HEK293 (cell line): ENCODE measurements around the gene SLCO4A1.

Experiments used
- BCL6B ChIP-seq: fragments of 450-650 bp; formaldehyde crosslinking; IDR thresholded peaks from 2 replicates; pipeline ENCODE4 v1.5.1; 2017; ENCODE audit warnings: missing biosample characterization, missing genetic modification characterization
- GFI1B ChIP-seq: fragments of 450-650 bp; formaldehyde crosslinking; IDR thresholded peaks from 2 replicates; pipeline ENCODE4 v1.5.1; 2016; ENCODE audit warnings: missing biosample characterization, missing genetic modification characterization
- HOXD13 ChIP-seq: sonication (generic); formaldehyde crosslinking; IDR thresholded peaks from 2 replicates; pipeline ENCODE4 v1.8.0; 2022; ENCODE audit warnings: missing genetic modification reagents, borderline replicate concordance
- KLF1 ChIP-seq: fragments of 450-650 bp; formaldehyde crosslinking; IDR thresholded peaks from 2 replicates; pipeline ENCODE4 v1.5.1; 2016; ENCODE audit warnings: missing biosample characterization, missing genetic modification characterization
- KLF8 ChIP-seq: fragments of 450-650 bp; formaldehyde crosslinking; IDR thresholded peaks from 2 replicates; pipeline ENCODE4 v1.5.1; 2016; ENCODE audit warnings: missing biosample characterization, missing genetic modification characterization
- MZF1 ChIP-seq: fragments of 450-650 bp; formaldehyde crosslinking; IDR thresholded peaks from 2 replicates; pipeline ENCODE4 v1.5.1; 2017; ENCODE audit warnings: missing biosample characterization, missing genetic modification characterization, borderline replicate concordance
- OSR2 ChIP-seq: fragments of 450-650 bp; formaldehyde crosslinking; IDR thresholded peaks from 2 replicates; pipeline ENCODE4 v1.5.1; 2016; ENCODE audit warnings: missing biosample characterization, missing genetic modification characterization
- SALL2 ChIP-seq: fragments of 450-650 bp; formaldehyde crosslinking; IDR thresholded peaks from 2 replicates; pipeline ENCODE4 v1.5.0; 2017; ENCODE audit warnings: missing biosample characterization, mild to moderate bottlenecking, missing genetic modification characterization, borderline replicate concordance
- SETDB1 ChIP-seq: IDR thresholded peaks from one replicate; pipeline ENCODE4 v1.6.1; 2017; ENCODE audit warnings: mild to moderate bottlenecking, low read length, moderate library complexity, mixed read lengths; ENCODE audit not compliant: insufficient read length
- ZBTB17 ChIP-seq: fragments of 450-650 bp; formaldehyde crosslinking; IDR thresholded peaks from 2 replicates; pipeline ENCODE4 v1.5.1; 2016; ENCODE audit warnings: missing biosample characterization, missing genetic modification characterization
- ZBTB8A ChIP-seq: fragments of 450-650 bp; formaldehyde crosslinking; IDR thresholded peaks from 2 replicates; pipeline ENCODE4 v1.5.1; 2016; ENCODE audit warnings: missing biosample characterization, missing genetic modification characterization
- ZEB2 ChIP-seq: fragments of 450-650 bp; formaldehyde crosslinking; IDR thresholded peaks from 2 replicates; pipeline ENCODE4 v1.5.1; 2016; ENCODE audit warnings: missing biosample characterization, missing genetic modification characterization
- ZIC2 ChIP-seq: fragments of 450-650 bp; formaldehyde crosslinking; IDR thresholded peaks from 2 replicates; pipeline ENCODE4 v1.5.1; 2016; ENCODE audit warnings: missing biosample characterization, missing genetic modification characterization
- ZNF112 ChIP-seq: fragments of 450-650 bp; formaldehyde crosslinking; IDR thresholded peaks from 2 replicates; pipeline ENCODE4 v1.5.0; 2017; ENCODE audit warnings: missing biosample characterization, missing genetic modification characterization
- ZNF169 ChIP-seq: fragments of 450-650 bp; formaldehyde crosslinking; IDR thresholded peaks from 2 replicates; pipeline ENCODE4 v1.5.1; 2016; ENCODE audit warnings: missing biosample characterization, missing genetic modification characterization
- ZNF19 ChIP-seq: fragments of 450-650 bp; formaldehyde crosslinking; IDR thresholded peaks from 2 replicates; pipeline ENCODE4; 2016; ENCODE audit warnings: missing biosample characterization, missing genetic modification characterization, low read depth
- ZNF214 ChIP-seq: fragments of 450-650 bp; formaldehyde crosslinking; IDR thresholded peaks from 2 replicates; pipeline ENCODE4 v1.5.1; 2017; ENCODE audit warnings: missing biosample characterization, mild to moderate bottlenecking, missing genetic modification characterization, borderline replicate concordance
- ZNF221 ChIP-seq: fragments of 450-650 bp; formaldehyde crosslinking; IDR thresholded peaks from 2 replicates; pipeline ENCODE4 v1.5.1; 2017; ENCODE audit warnings: missing biosample characterization, missing genetic modification characterization, borderline replicate concordance
- ZNF239 ChIP-seq: fragments of 450-650 bp; formaldehyde crosslinking; IDR thresholded peaks from 2 replicates; pipeline ENCODE4 v1.5.1; 2016; ENCODE audit warnings: missing biosample characterization, missing genetic modification characterization
- ZNF266 ChIP-seq: fragments of 450-650 bp; formaldehyde crosslinking; IDR thresholded peaks from 2 replicates; pipeline ENCODE4 v1.5.1; 2016; ENCODE audit warnings: missing biosample characterization, missing genetic modification characterization, low read depth
- ZNF501 ChIP-seq: fragments of 450-650 bp; formaldehyde crosslinking; IDR thresholded peaks from 2 replicates; pipeline ENCODE4 v1.5.1; 2016; ENCODE audit warnings: missing biosample characterization, missing genetic modification characterization
- ZNF514 ChIP-seq: fragments of 450-650 bp; formaldehyde crosslinking; IDR thresholded peaks from 2 replicates; pipeline ENCODE4 v1.5.1; 2016; ENCODE audit warnings: missing biosample characterization, missing genetic modification characterization
- ZNF518A ChIP-seq: fragments of 450-650 bp; formaldehyde crosslinking; conservative IDR thresholded peaks from 2 replicates; pipeline ENCODE4 v1.5.1; 2016; ENCODE audit warnings: low read depth, missing biosample characterization, missing genetic modification characterization
- ZNF621 ChIP-seq: fragments of 450-650 bp; formaldehyde crosslinking; IDR thresholded peaks from 2 replicates; pipeline ENCODE4 v1.5.1; 2017; ENCODE audit warnings: missing biosample characterization, missing genetic modification characterization
- ZNF623 ChIP-seq: fragments of 450-650 bp; formaldehyde crosslinking; IDR thresholded peaks from 2 replicates; pipeline ENCODE4 v1.5.1; 2016; ENCODE audit warnings: missing biosample characterization, missing genetic modification characterization
- ZNF626 ChIP-seq: fragments of 450-650 bp; sonication (Bioruptor Pico); formaldehyde crosslinking; IDR thresholded peaks from 2 replicates; pipeline ENCODE4 v1.5.1; 2018; ENCODE audit warnings: missing biosample characterization, missing genetic modification characterization, inconsistent platforms
- ZNF701 ChIP-seq: fragments of 450-650 bp; formaldehyde crosslinking; IDR thresholded peaks from 2 replicates; pipeline ENCODE4 v1.5.1; 2016; ENCODE audit warnings: missing biosample characterization, missing genetic modification characterization
- ZSCAN4 ChIP-seq: fragments of 450-650 bp; formaldehyde crosslinking; IDR thresholded peaks from 2 replicates; pipeline ENCODE4 v1.5.1; 2017; ENCODE audit warnings: missing biosample characterization, missing genetic modification characterization
- ZSCAN5A ChIP-seq: fragments of 450-650 bp; formaldehyde crosslinking; IDR thresholded peaks from 2 replicates; pipeline ENCODE4 v1.5.1; 2016; ENCODE audit warnings: missing biosample characterization, missing genetic modification characterization

SLCO4A1 gene

GRCh38 chr20:62668441-62669027, 26.2 kb downstream of the SLCO4A1 start (continued):
- TF ChIP-seq ZNF626 = no peak
- no peak for TF ChIP-seq BCL6B
- TF ChIP-seq HOXD13 (CRISPR knock-in tag) = no peak
- TF ChIP-seq ZIC2 = peak; percentile 65
- peak; percentile 47; the same call in 1 of the 2 replicates for TF ChIP-seq ZBTB17 (tag by site-specific recombination)
- TF ChIP-seq OSR2 (tag by site-specific recombination) = no peak
- TF ChIP-seq ZNF266 = no peak
- no peak for TF ChIP-seq ZEB2
- TF ChIP-seq ZNF621 (tag by site-specific recombination) = no peak
- no peak for TF ChIP-seq ZNF169 (tag by site-specific recombination)
- TF ChIP-seq ZBTB8A = peak; percentile 85
- no peak for TF ChIP-seq SETDB1
- TF ChIP-seq ZSCAN5A = no peak
- TF ChIP-seq KLF8 (tag by site-specific recombination) = no peak; the same call in 1 of the 2 replicates
- TF ChIP-seq ZNF501 (tag by site-specific recombination) = no peak
- no peak for TF ChIP-seq ZNF701
- no peak for TF ChIP-seq SALL2 (tag by site-specific recombination)
- TF ChIP-seq ZNF112 = no peak
- TF ChIP-seq ZNF221 (tag by site-specific recombination) = no peak
- TF ChIP-seq ZNF19 (tag by site-specific recombination) = no peak
- TF ChIP-seq ZNF514 (tag by site-specific recombination) = no peak
- TF ChIP-seq MZF1 (tag by site-specific recombination) = 0 out of 2 replicates have a peak, but pooled peaks have one; percentile 70
- no peak for TF ChIP-seq ZNF518A (tag by site-specific recombination)
- peak; percentile 21; the same call in 1 of the 2 replicates for TF ChIP-seq ZNF623
- TF ChIP-seq ZSCAN4 = no peak
- TF ChIP-seq ZNF239 (tag by site-specific recombination) = no peak
- TF ChIP-seq GFI1B (tag by site-specific recombination) = no peak
- TF ChIP-seq KLF1 (tag by site-specific recombination) = no peak
- TF ChIP-seq ZNF214 = no peak
